ENCODE measurements around the gene CDK5RAP3.

- TF ChIP-seq YY1 (IDR thresholded peaks at IDR 0.05; ENCODE audit: extremely low read depth, insufficient replicate concordance, low read depth, low read length) = no peak
- no peak for TF ChIP-seq CTCF (IDR thresholded peaks at IDR 0.05 in 2 of 3, conservative IDR thresholded peaks at IDR 0.05 in 1 of 3; ENCODE audit: borderline replicate concordance in 1 of 3, insufficient read depth in 1 of 3, low read depth in 2 of 3, low read length in 2 of 3)
- no peak for TF ChIP-seq SP1 (IDR thresholded peaks at IDR 0.05; ENCODE audit: low read depth)
- TF ChIP-seq REST (IDR thresholded peaks at IDR 0.05; ENCODE audit: low read depth) = no peak
These were observed 11.2 kb downstream of the CDK5RAP3 start for GRCh38 chr17:47982091-47982617.

Measured in HCT116 (cell line).